Fibroblast of villous mesenchyme (primary cell): ENCODE data around the gene STK32C. TPM values are rescaled to one million over a fixed set of nuclear protein-coding genes. Genes with fewer than 3 reads are reported as not detected.
"Not testable (repeated sequence)": the region's sequence is repeated elsewhere in the genome, so short reads cannot be mapped to it uniquely, and the experiment has no call there.

Source experiments
- DNase-seq: peaks from one replicate; pipeline ENCODE4 v3.0.0-alpha.2; 2010; ENCODE audit warnings: low read depth
- H3K4me3 ChIP-seq: 2 replicates; pipeline ENCODE4 v1.5.1; 2011; ENCODE audit warnings: low read depth, mild to moderate bottlenecking, low read length
- total RNA-seq: library from RNA; depleted of rRNA; stranded (reverse); fragments of >200 nt; gene quantifications from 2 replicates; pipeline ENCODE4 v1.2.3, GENCODE V29; 2012
- TF ChIP-seq, protein P1 (sequence below): IDR thresholded peaks from 2 replicates; pipeline ENCODE4 v1.5.1; 2012; ENCODE audit warnings: low read depth, mild to moderate bottlenecking, low read length; ENCODE audit not compliant: insufficient read depth

STK32C gene
- total RNA-seq, 1 donor, result 8.6 TPM

- TF ChIP-seq, protein P1, sequence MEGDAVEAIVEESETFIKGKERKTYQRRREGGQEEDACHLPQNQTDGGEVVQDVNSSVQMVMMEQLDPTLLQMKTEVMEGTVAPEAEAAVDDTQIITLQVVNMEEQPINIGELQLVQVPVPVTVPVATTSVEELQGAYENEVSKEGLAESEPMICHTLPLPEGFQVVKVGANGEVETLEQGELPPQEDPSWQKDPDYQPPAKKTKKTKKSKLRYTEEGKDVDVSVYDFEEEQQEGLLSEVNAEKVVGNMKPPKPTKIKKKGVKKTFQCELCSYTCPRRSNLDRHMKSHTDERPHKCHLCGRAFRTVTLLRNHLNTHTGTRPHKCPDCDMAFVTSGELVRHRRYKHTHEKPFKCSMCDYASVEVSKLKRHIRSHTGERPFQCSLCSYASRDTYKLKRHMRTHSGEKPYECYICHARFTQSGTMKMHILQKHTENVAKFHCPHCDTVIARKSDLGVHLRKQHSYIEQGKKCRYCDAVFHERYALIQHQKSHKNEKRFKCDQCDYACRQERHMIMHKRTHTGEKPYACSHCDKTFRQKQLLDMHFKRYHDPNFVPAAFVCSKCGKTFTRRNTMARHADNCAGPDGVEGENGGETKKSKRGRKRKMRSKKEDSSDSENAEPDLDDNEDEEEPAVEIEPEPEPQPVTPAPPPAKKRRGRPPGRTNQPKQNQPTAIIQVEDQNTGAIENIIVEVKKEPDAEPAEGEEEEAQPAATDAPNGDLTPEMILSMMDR, result no peak
- no peak for DNase-seq
- no peak overlapping the region for H3K4me3 ChIP-seq
These were observed 38.2 kb downstream of the STK32C start for GRCh38 chr10:132269266-132270230.

GRCh38 chr10:132267916-132268315, 39.8 kb downstream of the STK32C start:
- not testable (repeated sequence) for H3K4me3 ChIP-seq, DNase-seq

DNA sequence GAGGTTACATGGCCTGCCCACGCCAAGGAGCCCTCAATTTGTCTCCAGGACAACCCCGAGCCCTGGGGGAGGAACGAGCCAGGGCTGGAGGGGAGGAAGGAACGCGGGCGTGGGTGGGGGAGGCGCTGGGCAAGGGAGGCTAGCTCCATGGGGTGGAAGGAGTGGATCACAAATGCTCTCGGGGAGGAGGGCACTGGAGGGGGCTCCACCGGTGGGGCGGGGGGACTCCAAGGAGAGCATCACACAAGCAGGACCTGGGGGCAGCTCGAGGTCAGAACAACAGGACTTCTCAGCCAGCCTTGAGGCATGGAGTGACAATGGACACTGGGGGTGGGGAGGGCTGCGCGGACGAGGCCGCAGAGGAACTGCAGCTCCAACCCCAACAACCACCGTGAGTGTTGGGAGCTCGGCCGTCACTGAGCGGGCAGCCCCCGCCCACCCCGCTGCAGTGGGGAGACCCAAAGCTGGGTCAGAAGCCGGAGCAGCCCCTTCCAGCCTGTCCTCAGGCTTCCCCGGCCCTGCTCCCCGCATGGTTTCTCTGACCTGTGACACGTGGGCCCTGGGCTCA, 41.1 kb downstream of the STK32C start:
- no peak overlapping the region for H3K4me3 ChIP-seq
- no peak for DNase-seq
- TF ChIP-seq, protein P1, result no peak

- DNase-seq, result no peak
- H3K4me3 ChIP-seq, result no peak overlapping the region
- TF ChIP-seq, protein P1, result no peak
These were observed 41.8 kb downstream of the STK32C start for GRCh38 chr10:132265890-132266496.

GRCh38 chr10:132264966-132265889, 42.5 kb downstream of the STK32C start:
- DNase-seq, result no peak
- H3K4me3 ChIP-seq, result no peak overlapping the region
- TF ChIP-seq, protein P1, result no peak

GRCh38 chr10:132264306-132264950, 43.3 kb downstream of the STK32C start:
- H3K4me3 ChIP-seq, result no peak overlapping the region
- TF ChIP-seq, protein P1, result no peak
- no peak for DNase-seq
